H9 (cell line): Measurements from ENCODE around the gene TBL1X. TPM values are rescaled to one million over a fixed set of nuclear protein-coding genes. Genes with fewer than 3 reads are reported as not detected.

ENCODE experiments used
- DNase-seq: peaks from one replicate; pipeline ENCODE4 v3.0.0-alpha.2; 2017
- H2AFZ ChIP-seq: one replicate; pipeline ENCODE4 v1.6.1; 2013; ENCODE audit warnings: mild to moderate bottlenecking, low read length, control low read depth, moderate library complexity
- H2AK5ac ChIP-seq: 2 replicates; pipeline ENCODE4 v1.6.1; 2013; ENCODE audit warnings: low read length, control low read depth, mixed read lengths; ENCODE audit not compliant: insufficient read length
- H2BK120ac ChIP-seq: one replicate; pipeline ENCODE4 v1.6.1; 2013; ENCODE audit warnings: low read depth, mild to moderate bottlenecking, low read length, control low read depth, inconsistent platforms; ENCODE audit not compliant: poor library complexity, severe bottlenecking
- H2BK12ac ChIP-seq: 2 replicates; pipeline ENCODE4 v1.6.1; 2013; ENCODE audit warnings: low read length, control low read depth, mixed read lengths, low read depth; ENCODE audit not compliant: insufficient read length
- H2BK15ac ChIP-seq: 2 replicates; pipeline ENCODE4 v1.6.1; 2013; ENCODE audit warnings: low read depth, low read length, control low read depth
- H2BK20ac ChIP-seq: one replicate; pipeline ENCODE4 v1.6.1; 2013; ENCODE audit warnings: low read depth, mild to moderate bottlenecking, low read length, control low read depth, inconsistent platforms; ENCODE audit not compliant: poor library complexity, severe bottlenecking
- H2BK5ac ChIP-seq: 2 replicates; pipeline ENCODE4 v1.6.1; 2013; ENCODE audit warnings: low read length, control low read depth, mixed read lengths; ENCODE audit not compliant: insufficient read length
- H3K14ac ChIP-seq: 2 replicates; pipeline ENCODE4 v1.6.1; 2013; ENCODE audit warnings: low read length, control low read depth; ENCODE audit not compliant: insufficient read depth
- H3K18ac ChIP-seq: 2 replicates; pipeline ENCODE4 v1.6.1; 2013; ENCODE audit warnings: low read depth, mild to moderate bottlenecking, mixed read lengths, low read length, control low read depth; ENCODE audit not compliant: insufficient read length
- H3K23ac ChIP-seq: 2 replicates; pipeline ENCODE4 v1.6.1; 2013; ENCODE audit warnings: low read length, control low read depth, mixed read lengths, low read depth; ENCODE audit not compliant: insufficient read length
- H3K23me2 ChIP-seq: 2 replicates; pipeline ENCODE4 v1.6.1; 2013; ENCODE audit warnings: low read depth, mild to moderate bottlenecking, mixed read lengths, low read length, control low read depth; ENCODE audit not compliant: insufficient read length, poor library complexity, severe bottlenecking
- H3K27ac ChIP-seq: 2 replicates; pipeline ENCODE4 v1.5.1; 2013; ENCODE audit warnings: low read length, control low read depth, mixed read lengths, low read depth; ENCODE audit not compliant: insufficient read length
- H3K27me3 ChIP-seq: 2 replicates; pipeline ENCODE4 v1.6.1; 2013; ENCODE audit warnings: low read length, control low read depth, inconsistent platforms; ENCODE audit not compliant: insufficient read depth
- H3K4ac ChIP-seq: 2 replicates; pipeline ENCODE4 v1.6.1; 2013; ENCODE audit warnings: low read depth, mild to moderate bottlenecking, control low read depth, inconsistent platforms, low read length, moderate library complexity
- H3K4me1 ChIP-seq: 2 replicates; pipeline ENCODE4 v1.6.1; 2013; ENCODE audit warnings: low read length, control low read depth, inconsistent platforms; ENCODE audit not compliant: insufficient read depth
- H3K4me2 ChIP-seq: 2 replicates; pipeline ENCODE4 v1.6.1; 2013; ENCODE audit warnings: low read length, control low read depth, mixed read lengths; ENCODE audit not compliant: insufficient read length, insufficient read depth
- H3K56ac ChIP-seq: 2 replicates; pipeline ENCODE4 v1.6.1; 2013; ENCODE audit warnings: low read depth, mild to moderate bottlenecking, mixed read lengths, low read length, control low read depth; ENCODE audit not compliant: insufficient read length
- H3K79me1 ChIP-seq: 2 replicates; pipeline ENCODE4 v1.6.1; 2013; ENCODE audit warnings: low read depth, mild to moderate bottlenecking, moderate library complexity, low read length, control low read depth, inconsistent platforms; ENCODE audit not compliant: insufficient read depth, poor library complexity, severe bottlenecking
- H3K79me2 ChIP-seq: 2 replicates; pipeline ENCODE4 v1.6.1; 2013; ENCODE audit warnings: low read length, control low read depth, inconsistent platforms; ENCODE audit not compliant: insufficient read depth
- H3K9ac ChIP-seq: 2 replicates; pipeline ENCODE4 v1.6.1; 2013; ENCODE audit warnings: low read length, control low read depth, mixed read lengths; ENCODE audit not compliant: insufficient read length; ENCODE audit errors: extremely low read depth
- H3K9me3 ChIP-seq: one replicate; pipeline ENCODE4 v1.6.1; 2013; ENCODE audit warnings: low read depth, low read length, inconsistent platforms; ENCODE audit not compliant: control insufficient read depth
- H3T11ph ChIP-seq: one replicate; pipeline ENCODE4 v1.6.1; 2013; ENCODE audit warnings: mild to moderate bottlenecking, low read length, control low read depth, inconsistent platforms
- H4K20me1 ChIP-seq: one replicate; pipeline ENCODE4 v1.6.1; 2013; ENCODE audit not compliant: control insufficient read depth, insufficient read length, insufficient read depth
- H4K5ac ChIP-seq: 2 replicates; pipeline ENCODE4 v1.6.1; 2013; ENCODE audit warnings: low read depth, mild to moderate bottlenecking, mixed read lengths, low read length, control low read depth; ENCODE audit not compliant: insufficient read length
- H4K8ac ChIP-seq: replicated peaks from 2 replicates; pipeline ENCODE4 v1.6.1; 2013; ENCODE audit warnings: low read length, control low read depth, mixed read lengths, low read depth; ENCODE audit not compliant: insufficient read length
- H4K91ac ChIP-seq: 2 replicates; pipeline ENCODE4 v1.6.1; 2013; ENCODE audit warnings: low read depth, mild to moderate bottlenecking, moderate library complexity, mixed read lengths, low read length, control low read depth; ENCODE audit not compliant: insufficient read length
- H3K27ac Mint-ChIP-seq, 3 experiments: 2 replicates in 2 of 3; 3 replicates in 1 of 3; pipeline ENCODE4 v1.8.0; 2020 to 2021; ENCODE audit warnings: mixed read lengths in 3 of 3, mild to moderate bottlenecking in 1 of 3, moderate library complexity in 1 of 3
- H3K27me3 Mint-ChIP-seq: 2 replicates; pipeline ENCODE4 v1.8.0; 2021; ENCODE audit warnings: low read depth, mild to moderate bottlenecking, moderate library complexity, mixed read lengths
- H3K36me3 Mint-ChIP-seq, 3 experiments: 2 replicates in 2 of 3; 3 replicates in 1 of 3; pipeline ENCODE4 v1.8.0; 2020 to 2021; ENCODE audit warnings: low read depth in 3 of 3, mixed read lengths in 3 of 3; ENCODE audit not compliant: insufficient read depth in 1 of 3
- H3K4me1 Mint-ChIP-seq, 2 experiments: 2 replicates each; pipeline ENCODE4 v1.8.0; 2020; ENCODE audit warnings: mixed read lengths in 2 of 2
- H3K4me3 Mint-ChIP-seq, 2 experiments: 2 replicates in 1 of 2; 3 replicates in 1 of 2; pipeline ENCODE4 v1.8.0; 2020 to 2021; ENCODE audit warnings: mild to moderate bottlenecking in 2 of 2, mixed read lengths in 2 of 2, moderate library complexity in 1 of 2
- H3K9me3 Mint-ChIP-seq, 2 experiments: 2 replicates in 1 of 2; 3 replicates in 1 of 2; pipeline ENCODE4 v1.8.0; 2020; ENCODE audit warnings: mild to moderate bottlenecking in 2 of 2, mixed read lengths in 2 of 2, moderate library complexity in 1 of 2
- CTCF ChIP-seq: fragments of 200-600 bp; sonication (generic); conservative IDR thresholded peaks from 3 replicates; pipeline ENCODE4 v1.8.0; 2021; ENCODE audit warnings: antibody characterized with exemption, mild to moderate bottlenecking
- WGBS: extraction: QIAGEN DNeasy Blood & Tissue Kit; methylation state at CpG from one replicate; pipeline ENCODE4 v1.1.7; 2013; ENCODE audit warnings: missing lambda C conversion rate, low lambda C conversion rate, mixed read lengths; ENCODE audit not compliant: insufficient read length; ENCODE audit errors: extremely low coverage; 5-methylcytosine and 5-hydroxymethylcytosine counted together
- total RNA-seq: library from RNA; stranded (reverse); gene quantifications from 2 replicates; pipeline ENCODE4 v1.2.1, GENCODE V29; 2021

The TBL1X gene
- total RNA-seq, 1 experiment from 2014 or later: 24.1 TPM

DNA sequence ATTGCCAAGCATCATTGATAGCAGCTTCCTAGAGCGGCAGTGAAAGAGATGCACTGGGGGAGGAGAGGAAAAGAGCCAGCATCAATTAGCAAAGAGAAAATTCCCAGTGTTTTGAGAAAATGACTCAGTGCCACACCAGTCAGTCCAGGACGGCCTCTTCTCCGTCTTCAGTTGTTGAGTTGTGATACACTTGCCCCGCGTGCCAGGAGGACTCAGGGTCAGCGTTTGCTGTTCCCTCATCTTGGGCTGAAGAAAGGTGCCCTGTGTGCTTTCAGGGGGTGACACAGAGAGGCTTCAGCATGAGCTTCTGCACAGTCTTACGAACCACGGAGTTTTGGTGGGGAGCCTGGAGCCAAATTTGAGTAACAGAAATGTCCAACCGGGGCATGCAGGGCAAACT, 218.5 kb downstream of the TBL1X start:
- peaks cover 5% of the 10 kb centered on the region; the same call in 1 of the 2 replicates for H3K27me3 Mint-ChIP-seq
- H2BK15ac ChIP-seq: no peak overlapping the region
- H2AFZ ChIP-seq: no peak overlapping the region
- H3K4me2 ChIP-seq: no peak overlapping the region
- no peak overlapping the region for H4K91ac ChIP-seq
- H2AK5ac ChIP-seq: no peak overlapping the region
- peaks cover 9 to 10% of the 10 kb centered on the region in 2 experiments for H3K4me1 Mint-ChIP-seq
- no peak overlapping the region for H2BK12ac ChIP-seq
- H3K23me2 ChIP-seq: no peaks in the 10 kb centered on the region
- no peaks in the 10 kb centered on the region for H3K9me3 ChIP-seq
- no peak overlapping the region for H3K4me3 Mint-ChIP-seq
- H3K18ac ChIP-seq: no peak overlapping the region
- no peak overlapping the region for H4K5ac ChIP-seq
- H3K4me1 ChIP-seq: no peaks in the 10 kb centered on the region
- TF ChIP-seq CTCF: no peak
- H3K36me3 Mint-ChIP-seq: peaks cover 18 to 47% (median 39%) of the 10 kb centered on the region in 3 experiments; a peak in 6 of 7 replicates
- peaks cover 0 to 63% of the 10 kb centered on the region in 2 experiments; a peak in 3 of 5 replicates for H3K9me3 Mint-ChIP-seq
- no peak overlapping the region for H2BK20ac ChIP-seq
- no peak overlapping the region for H3T11ph ChIP-seq
- H3K14ac ChIP-seq: no peak overlapping the region
- no peaks in the 10 kb centered on the region for H4K20me1 ChIP-seq
- no peak for DNase-seq
- no peak overlapping the region for H3K23ac ChIP-seq
- H3K9ac ChIP-seq: no peak overlapping the region
- no peak overlapping the region for H2BK5ac ChIP-seq
- H3K79me2 ChIP-seq: no peaks in the 10 kb centered on the region
- no peak overlapping the region for H4K8ac ChIP-seq
- H2BK120ac ChIP-seq: no peak overlapping the region
- no peaks in the 10 kb centered on the region for H3K27me3 ChIP-seq
- WGBS: no CpG with 5 or more reads among the region's 9 CpGs
- H3K79me1 ChIP-seq: no peaks in the 10 kb centered on the region
- no peak overlapping the region for H3K56ac ChIP-seq
- no peak overlapping the region; a peak in 1 of 7 replicates for H3K27ac Mint-ChIP-seq
- no peak overlapping the region for H3K4ac ChIP-seq
- H3K27ac ChIP-seq: no peak overlapping the region
